Hepatocyte (in vitro differentiated cells): ENCODE data around the gene RABGAP1L.
"Not testable (repeated sequence)": the region's sequence is repeated elsewhere in the genome, so short reads cannot be mapped to it uniquely, and the experiment has no call there.

Source experiments
- EZH2 ChIP-seq: fragments of 200-600 bp; sonication (generic); IDR thresholded peaks from 2 replicates; pipeline ENCODE4 v1.6.1; 2016; ENCODE audit warnings: antibody characterized with exemption, mild to moderate bottlenecking, borderline replicate concordance
- EZH2phosphoT487 ChIP-seq: fragments of 200-600 bp; sonication (generic); IDR thresholded peaks from one replicate; pipeline ENCODE4 v1.6.1; 2018; ENCODE audit warnings: antibody characterized with exemption, mild to moderate bottlenecking, low read depth, moderate library complexity; ENCODE audit not compliant: unreplicated experiment, severe bottlenecking
- TF ChIP-seq, protein P1 (sequence below): fragments of 200-600 bp; sonication (generic); IDR thresholded peaks from 2 replicates; pipeline ENCODE4 v1.5.1; 2016; ENCODE audit warnings: antibody characterized with exemption, mild to moderate bottlenecking; ENCODE audit not compliant: poor library complexity

DNA sequence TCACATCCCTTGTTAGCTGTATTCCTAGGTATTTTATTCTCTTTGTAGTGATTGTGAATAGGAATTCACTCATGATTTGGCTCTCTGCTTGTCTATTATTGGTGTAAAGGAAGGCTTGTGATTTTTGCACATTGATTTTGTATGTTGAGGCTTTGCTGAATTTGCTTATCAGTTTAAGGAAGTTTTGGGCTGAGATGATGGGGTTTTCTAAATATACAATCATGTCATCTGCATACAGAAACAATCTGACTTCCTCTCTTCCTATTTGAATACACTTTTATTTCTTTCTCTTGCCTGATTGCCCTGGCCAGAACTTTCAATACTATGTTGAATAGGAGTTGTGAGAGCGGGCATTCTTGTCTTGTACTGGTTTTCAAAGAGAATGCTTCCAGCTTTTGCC, 32.1 kb upstream of the RABGAP1L start:
- not testable (repeated sequence) for TF ChIP-seq EZH2, EZH2phosphoT487
- TF ChIP-seq, protein P1, sequence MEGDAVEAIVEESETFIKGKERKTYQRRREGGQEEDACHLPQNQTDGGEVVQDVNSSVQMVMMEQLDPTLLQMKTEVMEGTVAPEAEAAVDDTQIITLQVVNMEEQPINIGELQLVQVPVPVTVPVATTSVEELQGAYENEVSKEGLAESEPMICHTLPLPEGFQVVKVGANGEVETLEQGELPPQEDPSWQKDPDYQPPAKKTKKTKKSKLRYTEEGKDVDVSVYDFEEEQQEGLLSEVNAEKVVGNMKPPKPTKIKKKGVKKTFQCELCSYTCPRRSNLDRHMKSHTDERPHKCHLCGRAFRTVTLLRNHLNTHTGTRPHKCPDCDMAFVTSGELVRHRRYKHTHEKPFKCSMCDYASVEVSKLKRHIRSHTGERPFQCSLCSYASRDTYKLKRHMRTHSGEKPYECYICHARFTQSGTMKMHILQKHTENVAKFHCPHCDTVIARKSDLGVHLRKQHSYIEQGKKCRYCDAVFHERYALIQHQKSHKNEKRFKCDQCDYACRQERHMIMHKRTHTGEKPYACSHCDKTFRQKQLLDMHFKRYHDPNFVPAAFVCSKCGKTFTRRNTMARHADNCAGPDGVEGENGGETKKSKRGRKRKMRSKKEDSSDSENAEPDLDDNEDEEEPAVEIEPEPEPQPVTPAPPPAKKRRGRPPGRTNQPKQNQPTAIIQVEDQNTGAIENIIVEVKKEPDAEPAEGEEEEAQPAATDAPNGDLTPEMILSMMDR, result not testable (repeated sequence)
